Dermis microvascular lymphatic vessel endothelial cell (primary cell): ENCODE results near the gene TMEM234. TPM values are rescaled to one million over a fixed set of nuclear protein-coding genes. Genes with fewer than 3 reads are reported as not detected.
A peak's percentile ranks its signal among the peaks of the same experiment; 100 is the strongest.

ENCODE experiments used
- DNase-seq, 2 donors: peaks; one replicate each; pipeline versions ENCODE4 v3.0.0 to v3.0.0-alpha.2; 2010; ENCODE audit warnings: low read depth in 2 of 2
- total RNA-seq: library from RNA; depleted of rRNA; stranded (reverse); fragments of >200 nt; gene quantifications from 2 replicates; pipeline ENCODE4 v1.2.1, GENCODE V29; 2014

The TMEM234 gene
- total RNA-seq, 1 donor from 2014 or later = 8.5 TPM

GRCh38 chr1:32240140-32240951 lies 18.2 kb upstream of the TMEM234 start:
- DNase-seq = peak in 1 of 2 donors; percentile 51

GRCh38 chr1:32239790-32240139 lies 17.6 kb upstream of the TMEM234 start:
- DNase-seq = no peak

GRCh38 chr1:32239337-32239736 lies 17.2 kb upstream of the TMEM234 start:
- no peak for DNase-seq

GRCh38 chr1:32234792-32235191 lies 12.6 kb upstream of the TMEM234 start:
- DNase-seq = no peak

- DNase-seq = no peak
Observed at GRCh38 chr1:32232558-32233304, 10.6 kb upstream of the TMEM234 start.

- DNase-seq = no peak
Observed at GRCh38 chr1:32231843-32232432, 9.8 kb upstream of the TMEM234 start.

- DNase-seq = no peak
Observed at GRCh38 chr1:32228771-32229170, 6.6 kb upstream of the TMEM234 start.

GRCh38 chr1:32224285-32224684 lies 2.1 kb upstream of the TMEM234 start:
- no peak for DNase-seq

GRCh38 chr1:32223683-32224082 lies 1.5 kb upstream of the TMEM234 start:
- DNase-seq = peak in 1 of 2 donors; percentile 52

GRCh38 chr1:32221581-32221979 lies 573 bp downstream of the TMEM234 start:
- DNase-seq = no peak

GRCh38 chr1:32220746-32221580 lies 1.2 kb downstream of the TMEM234 start:
- DNase-seq = no peak

GRCh38 chr1:32219022-32219421 lies 3.1 kb downstream of the TMEM234 start:
- DNase-seq = no peak

GRCh38 chr1:32216566-32216965 lies 5.6 kb downstream of the TMEM234 start:
- peak in 1 of 2 donors; percentile 20 for DNase-seq

- peak; percentile 55 to 77 for DNase-seq
Observed at GRCh38 chr1:32215629-32216480, 6.3 kb downstream of the TMEM234 start.

GRCh38 chr1:32208891-32209328 lies 13.2 kb downstream of the TMEM234 start, which contains the start of gene DCDC2B:
TSS of gene DCDC2B (plus strand) at chr1:32209089. CDS start at chr1:32209094, 5 bp downstream.
- DNase-seq = no peak

GRCh38 chr1:32208469-32208868 lies 13.7 kb downstream of the TMEM234 start:
- DNase-seq = no peak

- DNase-seq = peak; percentile 66 to 84
Observed at GRCh38 chr1:32205401-32206370, 16.5 kb downstream of the TMEM234 start, which contains the start of gene IQCC. TSS of gene IQCC (plus strand) at chr1:32205671. CDS start at chr1:32205682, 11 bp downstream.

- no peak for DNase-seq
Observed at GRCh38 chr1:32204943-32205361, 17.2 kb downstream of the TMEM234 start.
